AG04450 (cell line): ENCODE measurements around the gene ATG10. TPM values are rescaled to one million over a fixed set of nuclear protein-coding genes. Genes with fewer than 3 reads are reported as not detected.

Experiments
- CTCF ChIA-PET: fragments of 300-600, 350-600 bp; formaldehyde crosslinking; extraction: SDS; loops from one replicate; lab custom pipeline; 2022; ENCODE audit warnings: antibody characterized with exemption, inconsistent platforms; lab: Charles Lee
- POLR2A ChIA-PET: fragments of 350-600 bp; formaldehyde crosslinking; extraction: SDS; loops from one replicate; lab custom pipeline; 2021; ENCODE audit warnings: antibody characterized with exemption, inconsistent platforms; lab: Yijun Ruan, JAX
- DNase-seq: peaks from one replicate; pipeline ENCODE4 v3.0.0-alpha.2; 2011; ENCODE audit warnings: low read depth, low spot score
- H3K27ac ChIP-seq: one replicate; pipeline ENCODE4 v1.5.1; 2012; ENCODE audit warnings: low read depth, low read length, control low read depth
- H3K27me3 ChIP-seq: one replicate; pipeline ENCODE4 v1.6.0; 2012; ENCODE audit warnings: low read length; ENCODE audit not compliant: control insufficient read depth, insufficient read depth
- H3K4me3 ChIP-seq: 2 replicates; pipeline ENCODE4 v1.5.1; 2011; ENCODE audit warnings: mild to moderate bottlenecking, low read depth, low read length, control low read depth
- H3K9me3 ChIP-seq: 2 replicates; pipeline ENCODE4 v1.5.1; 2012; ENCODE audit warnings: low read length; ENCODE audit not compliant: control insufficient read depth, insufficient read depth
- CTCF ChIP-seq: IDR thresholded peaks from 2 replicates; pipeline ENCODE4 v1.5.1; 2011; ENCODE audit warnings: low read depth, low read length, control low read depth, inconsistent platforms
- polyA plus RNA-seq: library from polyadenylated mRNA; depleted of rRNA; stranded (reverse); fragments of >200 nt; gene quantifications from 2 replicates; pipeline ENCODE4 v1.2.3, GENCODE V29; 2011

The ATG10 gene
- polyA plus RNA-seq, 1 experiment, result 4.1 TPM

DNA sequence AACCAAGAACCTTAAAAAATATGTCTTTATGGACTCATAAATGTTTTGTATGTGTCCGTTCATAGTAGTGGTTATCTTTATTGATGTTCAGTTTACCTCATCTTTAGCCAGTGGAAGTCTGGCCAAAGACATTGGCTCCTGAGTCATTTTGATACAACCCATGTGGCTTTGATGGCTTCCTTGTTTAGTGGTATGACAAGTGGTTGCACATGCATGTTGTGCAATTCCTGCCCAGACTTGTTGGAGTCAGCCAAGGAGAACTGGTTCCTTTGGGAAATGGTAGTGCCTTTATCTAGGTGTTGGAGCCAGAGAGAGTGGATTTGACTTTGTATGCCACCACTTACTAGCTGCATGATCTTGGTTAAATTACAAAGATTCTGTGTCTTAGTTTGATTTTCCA is 212.0 kb downstream of the ATG10 start:
- no peak for DNase-seq
- CTCF ChIA-PET, result no interaction called here
- H3K4me3 ChIP-seq, result no peak overlapping the region
- POLR2A ChIA-PET, result no interaction called here
- H3K9me3 ChIP-seq, result no peaks in the 10 kb centered on the region
- no peaks in the 10 kb centered on the region for H3K27me3 ChIP-seq
- no peak for TF ChIP-seq CTCF
- no peak overlapping the region for H3K27ac ChIP-seq

GRCh38 chr5:82185851-82186250 is 214.0 kb downstream of the ATG10 start:
- Histone ChIP-seq H3K4me3 (no peak overlapping the region), H3K9me3 (no peaks in the 10 kb centered on the region), H3K27ac (no peak overlapping the region), H3K27me3 (no peaks in the 10 kb centered on the region)
- CTCF ChIA-PET, result interaction anchor here (0.8 kb wide), 1 partner anchor 761 kb away, joined by 3 read pairs; no protein-coding TSS in a partner anchor
- TF ChIP-seq CTCF, result no peak
- POLR2A ChIA-PET, result no interaction called here
- no peak for DNase-seq

GRCh38 chr5:82197550-82197949 is 225.7 kb downstream of the ATG10 start:
- TF ChIP-seq CTCF, result no peak
- no peak for DNase-seq
- no peaks in the 10 kb centered on the region for H3K27me3 ChIP-seq
- no peak overlapping the region for H3K27ac ChIP-seq
- POLR2A ChIA-PET, result no interaction called here
- CTCF ChIA-PET, result no interaction called here
- H3K9me3 ChIP-seq, result no peaks in the 10 kb centered on the region
- H3K4me3 ChIP-seq, result no peak overlapping the region

- POLR2A ChIA-PET, result no interaction called here
- DNase-seq, result no peak
- Histone ChIP-seq H3K9me3 (no peaks in the 10 kb centered on the region), H3K4me3 (no peak overlapping the region), H3K27ac (no peak overlapping the region), H3K27me3 (no peaks in the 10 kb centered on the region)
- CTCF ChIA-PET, result no interaction called here
- TF ChIP-seq CTCF, result no peak
Observed at GRCh38 chr5:82204567-82204966, 232.7 kb downstream of the ATG10 start.

DNA sequence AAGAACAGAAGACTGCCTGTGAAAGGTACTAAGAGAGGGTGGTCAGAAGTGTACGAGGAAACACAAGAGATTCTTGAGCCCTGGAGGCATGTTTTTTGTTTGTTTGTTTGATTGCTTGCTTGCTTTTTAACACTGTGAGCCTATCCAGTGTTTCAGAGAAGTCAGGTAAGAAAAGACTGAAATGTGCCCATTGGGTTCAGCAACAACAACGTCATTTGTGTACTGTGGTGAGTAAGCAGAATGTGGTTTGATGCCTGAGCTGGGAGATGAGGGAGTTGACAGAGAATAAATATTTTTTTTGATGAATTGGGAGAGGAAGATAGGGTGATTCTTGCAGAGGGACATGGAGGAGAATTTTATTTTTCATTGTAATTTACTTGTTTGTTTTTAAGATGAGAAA is 233.2 kb downstream of the ATG10 start:
- no peak overlapping the region for H3K27ac ChIP-seq
- no peak for DNase-seq
- no peak for TF ChIP-seq CTCF
- H3K27me3 ChIP-seq, result no peaks in the 10 kb centered on the region
- ChIA-PET CTCF (no interaction called here), POLR2A (no interaction called here)
- H3K9me3 ChIP-seq, result no peaks in the 10 kb centered on the region
- no peak overlapping the region for H3K4me3 ChIP-seq
